ENCODE measurements around the gene CUL9.
A peak's percentile ranks its signal among the peaks of the same experiment; 100 is the strongest.

Gene CUL9

GRCh38 chr6:43226192-43226851, 44.3 kb downstream of the CUL9 start:
- WGBS = 97% methylated on average over 11 of the region's 11 CpGs
- Histone ChIP-seq H3K4me2 (ENCODE audit: low read length, poor library complexity, severe bottlenecking) (no peak overlapping the region), H3K27me3 (ENCODE audit: control insufficient read depth in 1 of 2, insufficient read depth in 1 of 2, low read length in 2 of 2) (peaks cover 4 to 8% of the 10 kb centered on the region in 2 experiments), H3K9ac (ENCODE audit: low read length) (no peak overlapping the region), H3K9me3 (ENCODE audit: control insufficient read depth, low read length) (no peaks in the 10 kb centered on the region), H4K8ac (ENCODE audit: low read length) (no peak overlapping the region), H4K91ac (ENCODE audit: low read length) (no peak overlapping the region), H3K27ac (ENCODE audit: low read length, poor library complexity, severe bottlenecking) (no peak overlapping the region), H3K4me1 (ENCODE audit: control insufficient read depth, insufficient read depth, low read depth, low read length) (peaks cover 6% of the 10 kb centered on the region), H3K18ac (ENCODE audit: low read depth in 1 of 2, low read length in 2 of 2) (no peak overlapping the region), H2BK120ac (ENCODE audit: low read depth, low read length) (no peak overlapping the region), H2BK15ac (ENCODE audit: low read depth, poor library complexity, severe bottlenecking) (no peak overlapping the region), H3K36me3 (ENCODE audit: control insufficient read depth in 1 of 2, insufficient read depth in 2 of 2, low read depth in 1 of 2, low read length in 2 of 2) (peaks cover 31 to 41% of the 10 kb centered on the region in 2 experiments), H3K4me3 (ENCODE audit: insufficient read depth in 1 of 2, low read depth in 1 of 2, low read length in 2 of 2) (no peak overlapping the region), H2BK5ac (ENCODE audit: low read depth, low read length, poor library complexity, severe bottlenecking) (no peak overlapping the region), H3K4ac (ENCODE audit: low read depth in 1 of 2, low read length in 2 of 2) (no peak overlapping the region), H2AK5ac (ENCODE audit: low read length, severe bottlenecking) (no peak overlapping the region), H3K79me1 (replicated peaks; ENCODE audit: low read length, poor library complexity, severe bottlenecking) (no peaks in the 10 kb centered on the region), H3K14ac (ENCODE audit: low read length in 2 of 2) (no peak overlapping the region), H3K23ac (ENCODE audit: low read length in 2 of 2) (no peak overlapping the region), H2AFZ (ENCODE audit: low read depth, low read length) (no peak overlapping the region), H2BK12ac (ENCODE audit: low read length in 2 of 2) (no peak overlapping the region)
- no peak for DNase-seq

- DNase-seq = peak; percentile 53
- Histone ChIP-seq H3K27me3 (ENCODE audit: control insufficient read depth in 1 of 2, insufficient read depth in 1 of 2, low read length in 2 of 2) (peaks cover 16 to 28% of the 10 kb centered on the region in 2 experiments), H4K8ac (ENCODE audit: low read length) (peak within 1 kb of the TSS; percentile 94)
These were observed 47.2 kb downstream of the CUL9 start, which contains the start of gene DNPH1 for GRCh38 chr6:43228951-43229802. Gene DNPH1 (minus strand): TSS chr6:43229481. CDS start chr6:43229456, 25 bp downstream.

GRCh38 chr6:43229803-43230620, 48.0 kb downstream of the CUL9 start:
- Histone ChIP-seq H3K4me2 (ENCODE audit: low read length, poor library complexity, severe bottlenecking) (peak overlapping the region; percentile 49), H3K23ac (ENCODE audit: low read length in 2 of 2) (no peak overlapping the region), H3K27me3 (ENCODE audit: control insufficient read depth in 1 of 2, insufficient read depth in 1 of 2, low read length in 2 of 2) (peaks cover 17 to 28% of the 10 kb centered on the region in 2 experiments), H2BK120ac (ENCODE audit: low read depth, low read length) (no peak overlapping the region), H3K9me3 (ENCODE audit: control insufficient read depth, low read length) (no peaks in the 10 kb centered on the region), H3K4me3 (ENCODE audit: insufficient read depth in 1 of 2, low read depth in 1 of 2, low read length in 2 of 2) (peak overlapping the region in 1 of 2 experiments; percentile 82), H4K8ac (ENCODE audit: low read length) (peak overlapping the region; percentile 38), H3K27ac (ENCODE audit: low read length, poor library complexity, severe bottlenecking) (no peak overlapping the region), H3K4me1 (ENCODE audit: control insufficient read depth, insufficient read depth, low read depth, low read length) (peaks cover 4% of the 10 kb centered on the region), H4K91ac (ENCODE audit: low read length) (no peak overlapping the region), H2BK5ac (ENCODE audit: low read depth, low read length, poor library complexity, severe bottlenecking) (no peak overlapping the region), H2AK5ac (ENCODE audit: low read length, severe bottlenecking) (no peak overlapping the region), H2BK12ac (ENCODE audit: low read length in 2 of 2) (peak overlapping the region in 1 of 2 experiments; percentile 29), H2BK15ac (ENCODE audit: low read depth, poor library complexity, severe bottlenecking) (no peak overlapping the region), H3K79me1 (replicated peaks; ENCODE audit: low read length, poor library complexity, severe bottlenecking) (no peaks in the 10 kb centered on the region), H3K36me3 (ENCODE audit: control insufficient read depth in 1 of 2, insufficient read depth in 2 of 2, low read depth in 1 of 2, low read length in 2 of 2) (peaks cover 7 to 9% of the 10 kb centered on the region in 2 experiments), H2AFZ (ENCODE audit: low read depth, low read length) (peak overlapping the region; percentile 48), H3K4ac (ENCODE audit: low read depth in 1 of 2, low read length in 2 of 2) (no peak overlapping the region), H3K18ac (ENCODE audit: low read depth in 1 of 2, low read length in 2 of 2) (peak overlapping the region in 1 of 2 experiments; percentile 31), H3K9ac (ENCODE audit: low read length) (peak overlapping the region; percentile 84), H3K14ac (ENCODE audit: low read length in 2 of 2) (no peak overlapping the region)
- WGBS = 75% methylated on average over 14 of the region's 17 CpGs
- DNase-seq = no peak

More at GRCh38 chr6:43228951-43229802, 47.2 kb downstream of the CUL9 start, which contains the start of gene DNPH1:
- peak within 1 kb of the TSS; percentile 88 for H2AFZ ChIP-seq (ENCODE audit: low read depth, low read length)
- H2BK15ac ChIP-seq (ENCODE audit: low read depth, poor library complexity, severe bottlenecking) = peak within 1 kb of the TSS; percentile 12
- peak within 1 kb of the TSS; percentile 84 for H3K9ac ChIP-seq (ENCODE audit: low read length)
- no peaks in the 10 kb centered on the region for H3K79me1 ChIP-seq (replicated peaks; ENCODE audit: low read length, poor library complexity, severe bottlenecking)
- H3K23ac ChIP-seq (ENCODE audit: low read length in 2 of 2) = no peak within 1 kb of the TSS
- H4K91ac ChIP-seq (ENCODE audit: low read length) = peak within 1 kb of the TSS; percentile 88
- H3K4me1 ChIP-seq (ENCODE audit: control insufficient read depth, insufficient read depth, low read depth, low read length) = peaks cover 4% of the 10 kb centered on the region
- 5% methylated on average over 56 of the region's 82 CpGs for WGBS
- H2AK5ac ChIP-seq (ENCODE audit: low read length, severe bottlenecking) = no peak within 1 kb of the TSS
- H3K4me2 ChIP-seq (ENCODE audit: low read length, poor library complexity, severe bottlenecking) = peak within 1 kb of the TSS; percentile 66
- peaks cover 12 to 14% of the 10 kb centered on the region in 2 experiments for H3K36me3 ChIP-seq (ENCODE audit: control insufficient read depth in 1 of 2, insufficient read depth in 2 of 2, low read depth in 1 of 2, low read length in 2 of 2)
- H2BK5ac ChIP-seq (ENCODE audit: low read depth, low read length, poor library complexity, severe bottlenecking) = no peak within 1 kb of the TSS
- H2BK12ac ChIP-seq (ENCODE audit: low read length in 2 of 2) = peak within 1 kb of the TSS in 1 of 2 experiments; percentile 29
- H3K27ac ChIP-seq (ENCODE audit: low read length, poor library complexity, severe bottlenecking) = no peak within 1 kb of the TSS
- no peaks in the 10 kb centered on the region for H3K9me3 ChIP-seq (ENCODE audit: control insufficient read depth, low read length)
- peak within 1 kb of the TSS; percentile 74 to 82 for H3K4me3 ChIP-seq (ENCODE audit: insufficient read depth in 1 of 2, low read depth in 1 of 2, low read length in 2 of 2)
- H3K4ac ChIP-seq (ENCODE audit: low read depth in 1 of 2, low read length in 2 of 2) = peak within 1 kb of the TSS; percentile 34 to 54
- peak within 1 kb of the TSS; percentile 85 to 93 for H3K18ac ChIP-seq (ENCODE audit: low read depth in 1 of 2, low read length in 2 of 2)
- H3K14ac ChIP-seq (ENCODE audit: low read length in 2 of 2) = peak within 1 kb of the TSS in 1 of 2 experiments; percentile 50
- peak within 1 kb of the TSS; percentile 54 for H2BK120ac ChIP-seq (ENCODE audit: low read depth, low read length)

Measured in mesenchymal stem cell (in vitro differentiated cells and primary cell).